ENCODE data around the gene OPRL1.

The OPRL1 gene

DNA sequence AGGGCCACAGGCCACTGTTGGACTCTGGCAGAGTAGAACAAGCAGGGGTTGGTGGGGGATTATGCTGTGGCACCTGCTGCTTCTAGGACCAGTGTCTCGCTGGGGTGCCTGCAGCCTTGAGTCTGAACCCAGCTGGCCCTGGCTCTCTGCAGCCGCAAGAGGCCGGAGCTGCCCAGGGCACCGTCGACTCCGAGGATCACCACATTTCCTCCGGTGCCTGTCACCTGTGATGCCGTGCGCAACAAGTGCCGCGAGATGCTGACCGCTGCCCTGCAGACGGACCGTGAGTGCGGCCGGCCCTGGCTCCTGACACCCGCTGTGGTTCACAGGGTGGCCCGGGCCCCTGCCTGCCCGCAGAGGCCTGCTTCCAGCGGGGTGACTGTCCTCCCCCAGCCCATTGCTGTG is 10.7 kb upstream of the OPRL1 start:
- Histone ChIP-seq H3K4me3 (ENCODE audit: low read depth, low read length) (no peak overlapping the region), H3K36me3 (ENCODE audit: control insufficient read depth in 2 of 2, insufficient read depth in 1 of 2, low read length in 2 of 2) (peaks cover 0 to 21% of the 10 kb centered on the region in 2 experiments; a peak in 1 of 3 replicates), H3K4me1 (ENCODE audit: control insufficient read depth, insufficient read depth, low read length) (no peaks in the 10 kb centered on the region), H3K9me3 (ENCODE audit: control insufficient read depth, insufficient read depth, low read depth, low read length) (no peaks in the 10 kb centered on the region), H3K27ac (ENCODE audit: extremely low read depth, low read depth, low read length) (no peak overlapping the region)
- POLR2A ChIA-PET: interaction anchor here (0.6 to 1.2 kb wide), 2 partner anchors 30 to 48 kb away, joined by 3 to 5 read pairs; no protein-coding TSS in a partner anchor
- CTCF ChIA-PET: interaction anchor here (0.6 to 1.7 kb wide), 5 partner anchors 9 to 359 kb away, joined by 3 to 6 read pairs (median 4); no protein-coding TSS in a partner anchor
- TF ChIP-seq, protein P1, sequence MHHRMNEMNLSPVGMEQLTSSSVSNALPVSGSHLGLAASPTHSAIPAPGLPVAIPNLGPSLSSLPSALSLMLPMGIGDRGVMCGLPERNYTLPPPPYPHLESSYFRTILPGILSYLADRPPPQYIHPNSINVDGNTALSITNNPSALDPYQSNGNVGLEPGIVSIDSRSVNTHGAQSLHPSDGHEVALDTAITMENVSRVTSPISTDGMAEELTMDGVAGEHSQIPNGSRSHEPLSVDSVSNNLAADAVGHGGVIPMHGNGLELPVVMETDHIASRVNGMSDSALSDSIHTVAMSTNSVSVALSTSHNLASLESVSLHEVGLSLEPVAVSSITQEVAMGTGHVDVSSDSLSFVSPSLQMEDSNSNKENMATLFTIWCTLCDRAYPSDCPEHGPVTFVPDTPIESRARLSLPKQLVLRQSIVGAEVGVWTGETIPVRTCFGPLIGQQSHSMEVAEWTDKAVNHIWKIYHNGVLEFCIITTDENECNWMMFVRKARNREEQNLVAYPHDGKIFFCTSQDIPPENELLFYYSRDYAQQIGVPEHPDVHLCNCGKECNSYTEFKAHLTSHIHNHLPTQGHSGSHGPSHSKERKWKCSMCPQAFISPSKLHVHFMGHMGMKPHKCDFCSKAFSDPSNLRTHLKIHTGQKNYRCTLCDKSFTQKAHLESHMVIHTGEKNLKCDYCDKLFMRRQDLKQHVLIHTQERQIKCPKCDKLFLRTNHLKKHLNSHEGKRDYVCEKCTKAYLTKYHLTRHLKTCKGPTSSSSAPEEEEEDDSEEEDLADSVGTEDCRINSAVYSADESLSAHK (tag by site-specific recombination; IDR thresholded peaks at IDR 0.05): no peak
- TF ChIP-seq SCRT1 (tag by site-specific recombination; IDR thresholded peaks at IDR 0.05; ENCODE audit: borderline replicate concordance) (peak; percentile 80), SCRT2 (tag by site-specific recombination; IDR thresholded peaks at IDR 0.05) (peak; percentile 93), OVOL3 (tag by site-specific recombination; IDR thresholded peaks at IDR 0.05) (no peak)

DNA sequence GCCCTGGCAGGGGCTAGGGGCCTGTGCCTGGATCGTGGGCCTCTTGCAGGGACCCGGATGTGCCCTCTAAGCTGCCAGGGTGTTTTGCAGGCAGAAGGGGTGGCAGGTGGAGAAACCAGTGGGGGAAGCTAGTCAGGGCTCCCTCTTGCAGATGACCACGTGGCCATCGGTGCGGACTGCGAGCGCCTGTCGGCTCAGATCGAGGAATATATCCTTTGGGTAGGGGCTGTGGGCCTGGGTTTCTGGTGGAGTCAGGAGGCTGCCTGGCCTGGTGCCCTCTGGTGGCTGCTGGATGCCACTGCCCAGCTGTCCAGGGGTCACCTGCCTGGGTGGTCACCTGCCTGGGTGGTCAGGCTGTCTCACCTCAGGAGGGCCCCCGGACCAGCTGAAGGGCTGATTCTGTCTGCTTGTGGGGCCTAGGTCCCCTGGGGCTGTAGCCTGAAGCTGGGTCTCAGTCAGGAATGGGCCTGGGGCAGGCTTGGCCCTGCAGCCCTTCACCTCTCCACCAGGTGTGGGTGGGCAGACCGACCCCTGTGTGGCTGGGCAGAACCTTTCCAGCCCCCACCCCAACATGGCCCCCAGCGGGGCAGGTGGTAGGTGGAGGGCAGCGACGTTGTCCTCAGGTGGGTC is 10.2 kb upstream of the OPRL1 start:
- Histone ChIP-seq H3K27ac (ENCODE audit: extremely low read depth, low read depth, low read length) (no peak overlapping the region), H3K4me1 (ENCODE audit: control insufficient read depth, insufficient read depth, low read length) (no peaks in the 10 kb centered on the region)
- POLR2A ChIA-PET: interaction anchor here (0.5 kb wide), 1 partner anchor 27 kb away, joined by 3 read pairs; no protein-coding TSS in a partner anchor
- TF ChIP-seq ZNF843 (tag by site-specific recombination; IDR thresholded peaks at IDR 0.05) (no peak), TCF7L2 (IDR thresholded peaks at IDR 0.05; ENCODE audit: borderline replicate concordance, low read depth, low read length) (no peak), ZNF561 (tag by site-specific recombination; IDR thresholded peaks at IDR 0.05; ENCODE audit: borderline replicate concordance) (no peak), BCL11B (tag by site-specific recombination; IDR thresholded peaks at IDR 0.05; ENCODE audit: low read depth) (no peak), GLIS2 (tag by site-specific recombination; IDR thresholded peaks at IDR 0.05) (peak; percentile 94), SCRT2 (tag by site-specific recombination; IDR thresholded peaks at IDR 0.05) (peak; percentile 27; the same call in 1 of the 2 replicates), KLF7 (tag by site-specific recombination; IDR thresholded peaks at IDR 0.05; ENCODE audit: borderline replicate concordance) (no peak), ZFP41 (tag by site-specific recombination; IDR thresholded peaks at IDR 0.05; ENCODE audit: borderline replicate concordance) (no peak), EGR2 (tag by site-specific recombination; IDR thresholded peaks at IDR 0.05; ENCODE audit: low read depth) (no peak), ZNF174 (tag by site-specific recombination; IDR thresholded peaks at IDR 0.05) (no peak), ZNF155 (tag by site-specific recombination; IDR thresholded peaks at IDR 0.05) (no peak), ZBTB7A (tag by site-specific recombination; IDR thresholded peaks at IDR 0.05; ENCODE audit: low read depth) (no peak), ZNF423 (tag by site-specific recombination; IDR thresholded peaks at IDR 0.05) (0 out of 2 replicates have a peak, but pooled peaks have one; percentile 16), SP3 (tag by site-specific recombination; IDR thresholded peaks at IDR 0.05) (no peak), GLIS1 (tag by site-specific recombination; IDR thresholded peaks at IDR 0.05) (peak; percentile 98)
- TF ChIP-seq, protein P2, sequence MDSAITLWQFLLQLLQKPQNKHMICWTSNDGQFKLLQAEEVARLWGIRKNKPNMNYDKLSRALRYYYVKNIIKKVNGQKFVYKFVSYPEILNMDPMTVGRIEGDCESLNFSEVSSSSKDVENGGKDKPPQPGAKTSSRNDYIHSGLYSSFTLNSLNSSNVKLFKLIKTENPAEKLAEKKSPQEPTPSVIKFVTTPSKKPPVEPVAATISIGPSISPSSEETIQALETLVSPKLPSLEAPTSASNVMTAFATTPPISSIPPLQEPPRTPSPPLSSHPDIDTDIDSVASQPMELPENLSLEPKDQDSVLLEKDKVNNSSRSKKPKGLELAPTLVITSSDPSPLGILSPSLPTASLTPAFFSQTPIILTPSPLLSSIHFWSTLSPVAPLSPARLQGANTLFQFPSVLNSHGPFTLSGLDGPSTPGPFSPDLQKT (IDR thresholded peaks at IDR 0.05; ENCODE audit: borderline replicate concordance, low read depth, low read length): no peak
- TF ChIP-seq, protein P3, sequence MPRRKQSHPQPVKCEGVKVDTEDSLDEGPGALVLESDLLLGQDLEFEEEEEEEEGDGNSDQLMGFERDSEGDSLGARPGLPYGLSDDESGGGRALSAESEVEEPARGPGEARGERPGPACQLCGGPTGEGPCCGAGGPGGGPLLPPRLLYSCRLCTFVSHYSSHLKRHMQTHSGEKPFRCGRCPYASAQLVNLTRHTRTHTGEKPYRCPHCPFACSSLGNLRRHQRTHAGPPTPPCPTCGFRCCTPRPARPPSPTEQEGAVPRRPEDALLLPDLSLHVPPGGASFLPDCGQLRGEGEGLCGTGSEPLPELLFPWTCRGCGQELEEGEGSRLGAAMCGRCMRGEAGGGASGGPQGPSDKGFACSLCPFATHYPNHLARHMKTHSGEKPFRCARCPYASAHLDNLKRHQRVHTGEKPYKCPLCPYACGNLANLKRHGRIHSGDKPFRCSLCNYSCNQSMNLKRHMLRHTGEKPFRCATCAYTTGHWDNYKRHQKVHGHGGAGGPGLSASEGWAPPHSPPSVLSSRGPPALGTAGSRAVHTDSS (tag by site-specific recombination; IDR thresholded peaks at IDR 0.05): no peak
- TF ChIP-seq, protein P4, sequence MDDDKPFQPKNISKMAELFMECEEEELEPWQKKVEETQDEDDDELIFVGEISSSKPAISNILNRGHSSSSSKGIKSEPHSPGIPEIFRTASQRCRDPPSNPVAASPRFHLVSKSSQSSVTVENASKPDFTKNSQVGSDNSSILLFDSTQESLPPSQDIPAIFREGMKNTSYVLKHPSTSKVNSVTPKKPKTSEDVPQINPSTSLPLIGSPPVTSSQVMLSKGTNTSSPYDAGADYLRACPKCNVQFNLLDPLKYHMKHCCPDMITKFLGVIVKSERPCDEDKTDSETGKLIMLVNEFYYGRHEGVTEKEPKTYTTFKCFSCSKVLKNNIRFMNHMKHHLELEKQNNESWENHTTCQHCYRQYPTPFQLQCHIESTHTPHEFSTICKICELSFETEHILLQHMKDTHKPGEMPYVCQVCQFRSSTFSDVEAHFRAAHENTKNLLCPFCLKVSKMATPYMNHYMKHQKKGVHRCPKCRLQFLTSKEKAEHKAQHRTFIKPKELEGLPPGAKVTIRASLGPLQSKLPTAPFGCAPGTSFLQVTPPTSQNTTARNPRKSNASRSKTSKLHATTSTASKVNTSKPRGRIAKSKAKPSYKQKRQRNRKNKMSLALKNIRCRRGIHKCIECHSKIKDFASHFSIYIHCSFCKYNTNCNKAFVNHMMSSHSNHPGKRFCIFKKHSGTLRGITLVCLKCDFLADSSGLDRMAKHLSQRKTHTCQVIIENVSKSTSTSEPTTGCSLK (tag by site-specific recombination; IDR thresholded peaks at IDR 0.05): no peak
- TF ChIP-seq, protein P5, sequence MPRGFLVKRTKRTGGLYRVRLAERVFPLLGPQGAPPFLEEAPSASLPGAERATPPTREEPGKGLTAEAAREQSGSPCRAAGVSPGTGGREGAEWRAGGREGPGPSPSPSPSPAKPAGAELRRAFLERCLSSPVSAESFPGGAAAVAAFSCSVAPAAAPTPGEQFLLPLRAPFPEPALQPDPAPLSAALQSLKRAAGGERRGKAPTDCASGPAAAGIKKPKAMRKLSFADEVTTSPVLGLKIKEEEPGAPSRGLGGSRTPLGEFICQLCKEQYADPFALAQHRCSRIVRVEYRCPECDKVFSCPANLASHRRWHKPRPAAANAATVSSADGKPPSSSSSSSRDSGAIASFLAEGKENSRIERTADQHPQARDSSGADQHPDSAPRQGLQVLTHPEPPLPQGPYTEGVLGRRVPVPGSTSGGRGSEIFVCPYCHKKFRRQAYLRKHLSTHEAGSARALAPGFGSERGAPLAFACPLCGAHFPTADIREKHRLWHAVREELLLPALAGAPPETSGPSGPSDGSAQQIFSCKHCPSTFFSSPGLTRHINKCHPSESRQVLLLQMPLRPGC (tag by site-specific recombination; IDR thresholded peaks at IDR 0.05): no peak
- TF ChIP-seq, protein P6, sequence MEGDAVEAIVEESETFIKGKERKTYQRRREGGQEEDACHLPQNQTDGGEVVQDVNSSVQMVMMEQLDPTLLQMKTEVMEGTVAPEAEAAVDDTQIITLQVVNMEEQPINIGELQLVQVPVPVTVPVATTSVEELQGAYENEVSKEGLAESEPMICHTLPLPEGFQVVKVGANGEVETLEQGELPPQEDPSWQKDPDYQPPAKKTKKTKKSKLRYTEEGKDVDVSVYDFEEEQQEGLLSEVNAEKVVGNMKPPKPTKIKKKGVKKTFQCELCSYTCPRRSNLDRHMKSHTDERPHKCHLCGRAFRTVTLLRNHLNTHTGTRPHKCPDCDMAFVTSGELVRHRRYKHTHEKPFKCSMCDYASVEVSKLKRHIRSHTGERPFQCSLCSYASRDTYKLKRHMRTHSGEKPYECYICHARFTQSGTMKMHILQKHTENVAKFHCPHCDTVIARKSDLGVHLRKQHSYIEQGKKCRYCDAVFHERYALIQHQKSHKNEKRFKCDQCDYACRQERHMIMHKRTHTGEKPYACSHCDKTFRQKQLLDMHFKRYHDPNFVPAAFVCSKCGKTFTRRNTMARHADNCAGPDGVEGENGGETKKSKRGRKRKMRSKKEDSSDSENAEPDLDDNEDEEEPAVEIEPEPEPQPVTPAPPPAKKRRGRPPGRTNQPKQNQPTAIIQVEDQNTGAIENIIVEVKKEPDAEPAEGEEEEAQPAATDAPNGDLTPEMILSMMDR (tag by site-specific recombination; IDR thresholded peaks at IDR 0.05): peak; percentile 93

More for the DNA sequence above, 10.2 kb upstream of the OPRL1 start:
- H3K36me3 ChIP-seq (ENCODE audit: control insufficient read depth in 2 of 2, insufficient read depth in 1 of 2, low read length in 2 of 2): peaks cover 0 to 22% of the 10 kb centered on the region in 2 experiments; a peak in 1 of 3 replicates
- CTCF ChIA-PET: interaction anchor here (0.6 to 1.7 kb wide), 5 partner anchors 9 to 359 kb away, joined by 3 to 6 read pairs (median 3); partner anchors contain the start of gene OPRL1
- no peak overlapping the region for H3K4me3 ChIP-seq (ENCODE audit: low read depth, low read length)
- H3K9me3 ChIP-seq (ENCODE audit: control insufficient read depth, insufficient read depth, low read depth, low read length): no peaks in the 10 kb centered on the region

Measured in HEK293 (cell line).